ENCODE results near the gene COL21A1. TPM values are rescaled to one million over a fixed set of nuclear protein-coding genes. Genes with fewer than 3 reads are reported as not detected.
A peak's percentile ranks its signal among the peaks of the same experiment; 100 is the strongest.

The COL21A1 gene
- total RNA-seq, 1 donor, result under 0.01 TPM

DNA sequence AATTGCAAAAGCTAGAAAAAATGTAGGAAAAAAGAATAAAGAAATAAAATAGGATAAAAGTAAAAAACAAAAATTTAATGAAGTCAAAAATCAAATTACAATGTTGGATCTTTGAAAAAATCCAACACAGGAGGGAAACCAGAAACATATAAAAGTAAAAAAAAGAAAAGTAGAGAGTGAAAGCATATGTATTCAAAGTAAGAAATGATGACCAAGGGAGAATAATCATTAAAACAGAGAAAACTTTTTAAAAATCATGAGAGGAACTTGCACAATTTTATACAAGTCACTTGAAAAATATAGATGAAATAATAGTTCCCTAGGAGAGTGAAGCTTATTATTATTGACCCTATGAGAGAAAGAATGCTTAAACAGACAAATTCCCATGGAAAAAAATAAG, 138.2 kb downstream of the COL21A1 start:
- H3K4me3 ChIP-seq (ENCODE audit: low read depth, low read length), result no peak overlapping the region
- no peak for DNase-seq (ENCODE audit: low read depth)
- TF ChIP-seq, protein P1, sequence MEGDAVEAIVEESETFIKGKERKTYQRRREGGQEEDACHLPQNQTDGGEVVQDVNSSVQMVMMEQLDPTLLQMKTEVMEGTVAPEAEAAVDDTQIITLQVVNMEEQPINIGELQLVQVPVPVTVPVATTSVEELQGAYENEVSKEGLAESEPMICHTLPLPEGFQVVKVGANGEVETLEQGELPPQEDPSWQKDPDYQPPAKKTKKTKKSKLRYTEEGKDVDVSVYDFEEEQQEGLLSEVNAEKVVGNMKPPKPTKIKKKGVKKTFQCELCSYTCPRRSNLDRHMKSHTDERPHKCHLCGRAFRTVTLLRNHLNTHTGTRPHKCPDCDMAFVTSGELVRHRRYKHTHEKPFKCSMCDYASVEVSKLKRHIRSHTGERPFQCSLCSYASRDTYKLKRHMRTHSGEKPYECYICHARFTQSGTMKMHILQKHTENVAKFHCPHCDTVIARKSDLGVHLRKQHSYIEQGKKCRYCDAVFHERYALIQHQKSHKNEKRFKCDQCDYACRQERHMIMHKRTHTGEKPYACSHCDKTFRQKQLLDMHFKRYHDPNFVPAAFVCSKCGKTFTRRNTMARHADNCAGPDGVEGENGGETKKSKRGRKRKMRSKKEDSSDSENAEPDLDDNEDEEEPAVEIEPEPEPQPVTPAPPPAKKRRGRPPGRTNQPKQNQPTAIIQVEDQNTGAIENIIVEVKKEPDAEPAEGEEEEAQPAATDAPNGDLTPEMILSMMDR (IDR thresholded peaks at IDR 0.05; ENCODE audit: insufficient read depth, low read depth, low read length), result no peak

DNA sequence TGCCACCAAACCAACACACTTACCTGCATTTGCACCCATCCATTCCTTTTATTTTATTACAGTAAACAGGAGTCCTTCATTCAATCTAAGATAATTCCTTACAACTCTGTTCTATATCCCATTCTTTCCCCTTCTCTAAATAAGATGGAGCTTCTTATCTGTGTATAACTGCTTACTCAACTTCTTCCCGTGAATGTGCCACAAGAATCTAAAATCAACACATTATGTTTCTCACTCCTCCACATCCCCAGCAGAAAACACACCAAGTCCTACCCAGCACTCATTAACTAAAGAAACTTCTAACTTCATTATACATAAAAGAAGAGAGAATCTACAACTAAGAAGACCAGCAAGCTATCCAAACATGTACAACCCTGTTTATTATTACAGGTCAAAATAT, 141.1 kb downstream of the COL21A1 start:
- DNase-seq (ENCODE audit: low read depth), result peak; percentile 25
- TF ChIP-seq, protein P1 (IDR thresholded peaks at IDR 0.05; ENCODE audit: insufficient read depth, low read depth, low read length), result no peak
- no peak overlapping the region for H3K4me3 ChIP-seq (ENCODE audit: low read depth, low read length)

DNA sequence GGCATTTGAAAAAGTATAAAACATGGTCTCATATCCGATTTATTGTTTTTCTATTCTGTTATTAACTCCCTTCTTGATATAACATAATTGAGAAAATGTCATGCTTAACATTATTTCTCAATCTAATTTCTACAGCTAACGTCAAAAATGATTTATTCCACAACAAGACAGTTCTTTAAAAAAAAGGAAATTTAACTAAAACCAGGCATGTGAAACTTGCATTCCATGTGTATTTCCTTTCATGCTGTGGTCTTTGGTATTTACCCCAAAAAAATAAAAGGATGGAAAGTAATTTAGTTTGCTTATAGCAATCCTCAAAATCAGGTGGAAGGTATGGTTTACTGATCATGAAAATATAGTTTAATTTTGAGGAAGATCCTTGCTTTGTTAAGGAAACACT, 142.8 kb downstream of the COL21A1 start:
- TF ChIP-seq, protein P1 (IDR thresholded peaks at IDR 0.05; ENCODE audit: insufficient read depth, low read depth, low read length), result no peak
- DNase-seq (ENCODE audit: low read depth), result no peak
- H3K4me3 ChIP-seq (ENCODE audit: low read depth, low read length), result no peak overlapping the region

DNA sequence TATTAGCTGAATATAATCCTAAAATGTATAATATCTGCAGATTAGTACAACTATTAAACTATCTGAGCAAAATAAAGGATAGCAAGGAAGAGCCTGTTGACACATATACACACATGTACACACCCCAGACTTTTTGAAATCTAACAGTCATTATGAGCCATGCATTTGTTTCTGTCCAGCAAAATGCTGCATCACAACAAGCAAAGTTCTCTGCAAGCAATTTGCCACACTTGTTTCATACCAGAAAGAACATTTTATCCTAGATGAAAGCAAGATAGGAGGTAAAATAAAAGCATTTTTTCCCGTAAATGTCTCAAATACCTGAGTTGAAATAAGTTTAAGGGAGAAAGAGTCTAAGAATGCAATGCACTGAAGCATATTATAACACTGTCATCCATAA, 145.2 kb downstream of the COL21A1 start:
- H3K4me3 ChIP-seq (ENCODE audit: low read depth, low read length), result no peak overlapping the region
- DNase-seq (ENCODE audit: low read depth), result no peak
- TF ChIP-seq, protein P1 (IDR thresholded peaks at IDR 0.05; ENCODE audit: insufficient read depth, low read depth, low read length), result no peak

DNA sequence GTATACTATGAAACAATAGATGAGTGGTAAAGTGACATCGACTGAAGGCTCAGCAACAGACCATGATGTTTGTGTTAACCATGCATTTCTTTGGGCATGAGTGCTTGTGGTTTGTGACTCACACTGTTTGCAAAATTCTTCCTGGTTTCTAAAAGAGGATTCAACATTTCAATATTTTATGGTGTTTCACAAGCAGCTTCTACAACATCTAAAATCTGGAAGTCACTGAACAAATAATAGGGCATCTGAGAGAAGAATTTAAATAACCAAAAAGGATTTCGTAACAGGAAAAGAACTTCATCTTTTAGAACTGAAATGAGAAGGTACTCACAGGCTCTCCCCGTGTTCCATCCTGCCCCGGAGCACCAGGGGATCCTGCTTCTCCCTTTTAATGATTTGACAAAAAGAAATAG, 146.2 kb downstream of the COL21A1 start:
- TF ChIP-seq, protein P1 (IDR thresholded peaks at IDR 0.05; ENCODE audit: insufficient read depth, low read depth, low read length), result no peak
- peak; percentile 96 for DNase-seq (ENCODE audit: low read depth)
- H3K4me3 ChIP-seq (ENCODE audit: low read depth, low read length), result no peak overlapping the region

DNA sequence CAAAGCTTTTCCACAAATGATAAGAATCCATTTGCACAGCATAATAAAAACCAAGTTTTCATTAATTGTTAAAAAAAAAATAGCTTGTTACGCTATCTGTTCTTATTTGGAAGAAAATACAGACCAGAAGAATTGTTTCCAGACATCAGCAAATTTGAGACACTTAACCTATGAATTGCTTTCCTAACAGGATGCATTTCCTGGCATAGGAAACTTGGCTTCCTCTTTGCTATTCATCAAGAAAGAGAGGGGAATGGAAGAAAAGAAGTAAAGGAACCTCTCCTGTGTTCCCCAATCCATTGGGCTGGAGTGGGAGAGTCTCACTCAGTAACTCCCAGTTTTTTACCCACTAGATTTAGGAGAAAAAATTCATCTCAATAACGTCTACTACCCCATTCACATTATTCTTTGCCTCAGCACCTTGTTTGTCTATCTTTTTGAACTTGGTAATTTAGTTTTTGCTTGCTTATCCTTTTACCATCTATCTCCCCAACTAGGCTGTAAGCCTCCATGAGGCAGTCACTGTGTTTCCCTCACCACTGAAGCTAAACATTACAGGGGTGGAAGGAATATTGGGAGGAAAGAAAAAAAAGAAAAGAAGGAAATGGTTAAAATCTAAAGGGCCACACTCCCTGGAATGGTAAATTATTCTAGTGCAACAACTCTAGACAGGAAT, 150.3 kb downstream of the COL21A1 start:
- no peak for DNase-seq (ENCODE audit: low read depth)
- TF ChIP-seq, protein P1 (IDR thresholded peaks at IDR 0.05; ENCODE audit: insufficient read depth, low read depth, low read length), result no peak
- H3K4me3 ChIP-seq (ENCODE audit: low read depth, low read length), result no peak overlapping the region

DNA sequence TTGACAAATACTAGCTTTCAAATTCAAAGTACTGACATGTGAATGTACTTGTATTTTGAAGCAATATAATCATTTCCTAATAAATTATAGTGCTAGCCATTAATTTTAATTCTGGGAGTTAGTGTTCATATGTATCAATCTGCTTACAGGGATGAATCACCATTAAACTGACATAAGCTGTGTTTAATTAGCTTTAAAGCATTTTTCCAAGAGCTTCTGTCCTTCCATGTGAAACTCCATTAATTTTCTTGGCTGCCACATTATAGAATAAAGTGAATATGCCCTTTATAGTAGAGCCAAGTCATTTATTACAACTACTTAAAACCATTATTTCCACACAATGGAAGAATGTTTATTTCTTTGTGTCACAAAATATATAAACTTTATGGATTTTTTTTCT, 150.8 kb downstream of the COL21A1 start:
- H3K4me3 ChIP-seq (ENCODE audit: low read depth, low read length), result no peak overlapping the region
- no peak for DNase-seq (ENCODE audit: low read depth)
- TF ChIP-seq, protein P1 (IDR thresholded peaks at IDR 0.05; ENCODE audit: insufficient read depth, low read depth, low read length), result no peak
